A549 (cell line): Measurements from ENCODE around the gene F2. TPM values are rescaled to one million over a fixed set of nuclear protein-coding genes. Genes with fewer than 3 reads are reported as not detected.

Source experiments
- ATAC-seq, 2 experiments: fragments of 200-7000 bp in 1 of 2; fragments of >200 bp in 1 of 2; cut with Nextera tagmentation in 1 of 2; cut with Tn5 transposase in 1 of 2; 3 replicates each; pipeline versions ENCODE4 v1.8.0 to v1.9.1; 2018 to 2020; ENCODE audit warnings: mild to moderate bottlenecking in 1 of 2, moderate library complexity in 1 of 2
- CTCF ChIA-PET: fragments of 300-600 bp; sonication (Branson Sonifier 250); formaldehyde crosslinking; extraction: SDS; loops from one replicate; lab custom pipeline; 2021; ENCODE audit warnings: antibody characterized with exemption, inconsistent platforms; lab: Yijun Ruan, JAX
- POLR2A ChIA-PET: fragments of 350-600 bp; formaldehyde crosslinking; extraction: SDS; loops from one replicate; lab custom pipeline; 2021; ENCODE audit warnings: antibody characterized with exemption, inconsistent platforms; lab: Yijun Ruan, JAX
- DNase-seq, 2 experiments: peaks; one replicate each; pipeline versions ENCODE4 v3.0.0 to v3.0.0-alpha.2; 2011 to 2016; ENCODE audit warnings: low read depth in 1 of 2, low spot score in 1 of 2
- FAIRE-seq: peaks from 2 replicates; lab custom pipeline; 2011; peaks lifted over from hg19 to GRCh38; lab: Jason Lieb, UNC
- H3K27ac ChIP-seq, 2 experiments: fragments of >200 bp; sonication (Bioruptor Twin); formaldehyde crosslinking; 3 replicates each; pipeline ENCODE4 v1.5.1; 2016 to 2017
- H3K4me1 ChIP-seq: fragments of >200 bp; sonication (Bioruptor Twin); formaldehyde crosslinking; 3 replicates; pipeline ENCODE4 v1.6.1; 2016
- H3K4me2 ChIP-seq: fragments of >200 bp; sonication (Bioruptor Twin); formaldehyde crosslinking; 3 replicates; pipeline ENCODE4 v1.6.1; 2016
- H3K4me3 ChIP-seq: fragments of >200 bp; sonication (Bioruptor Twin); formaldehyde crosslinking; 3 replicates; pipeline ENCODE4 v1.5.1; 2016
- H3K9me3 ChIP-seq: fragments of >200 bp; sonication (Bioruptor Twin); formaldehyde crosslinking; 3 replicates; pipeline ENCODE4 v1.6.1; 2016
- ATOH8 ChIP-seq: fragments of 250-450 bp; sonication (Bioruptor Pico); IDR thresholded peaks from 2 replicates; pipeline ENCODE4 v1.5.0; 2020; ENCODE audit warnings: low read depth, mild to moderate bottlenecking, moderate library complexity
- CEBPB ChIP-seq, 2 experiments: fragments of >200 bp in 1 of 2; sonication (Bioruptor Twin) in 1 of 2; formaldehyde crosslinking in 1 of 2; IDR thresholded peaks; 2 replicates each; pipeline ENCODE4 v1.6.1; 2012 to 2016
- CHD2 ChIP-seq: fragments of 150-350 bp; IDR thresholded peaks from 2 replicates; pipeline ENCODE4 v1.6.1; 2014; ENCODE audit warnings: low read length; ENCODE audit not compliant: partially characterized antibody
- E2F6 ChIP-seq: IDR thresholded peaks from 2 replicates; pipeline ENCODE4 v1.6.1; 2012; ENCODE audit warnings: low read depth, borderline replicate concordance
- EHF ChIP-seq: fragments of 250-450 bp; sonication (Bioruptor Pico); IDR thresholded peaks from 2 replicates; pipeline ENCODE4 v1.5.0; 2020; ENCODE audit warnings: mild to moderate bottlenecking
- ELK1 ChIP-seq: fragments of 150-350 bp; IDR thresholded peaks from 2 replicates; pipeline ENCODE4 v1.6.1; 2014; ENCODE audit warnings: low read depth, mild to moderate bottlenecking, low read length
- FOSL2 ChIP-seq, 2 experiments: fragments of 450-650 bp in 1 of 2; fragments of >200 bp in 1 of 2; sonication (Bioruptor Twin) in 1 of 2; formaldehyde crosslinking; IDR thresholded peaks; 2 replicates each; pipeline versions ENCODE4 v1.5.0 to v1.6.1; 2016 to 2020; ENCODE audit warnings: mild to moderate bottlenecking in 1 of 2, moderate library complexity in 1 of 2
- FOXS1 ChIP-seq: fragments of 250-450 bp; sonication (Bioruptor Pico); IDR thresholded peaks from 2 replicates; pipeline ENCODE4 v1.5.0; 2020; ENCODE audit warnings: mild to moderate bottlenecking, moderate library complexity
- GATA3 ChIP-seq: IDR thresholded peaks from 2 replicates; pipeline ENCODE4 v1.6.1; 2012; ENCODE audit warnings: borderline replicate concordance
- HDAC2 ChIP-seq: fragments of 200-600 bp; sonication (generic); IDR thresholded peaks from 2 replicates; pipeline ENCODE4 v1.6.1; 2016
- JUN ChIP-seq, 2 experiments: fragments of >200 bp; sonication (Bioruptor Twin); formaldehyde crosslinking; IDR thresholded peaks; 2 replicates in 1 of 2; 3 replicates in 1 of 2; pipeline ENCODE4 v1.6.1; 2016 to 2017
- JUNB ChIP-seq: fragments of >200 bp; sonication (Bioruptor Twin); formaldehyde crosslinking; IDR thresholded peaks from 2 replicates; pipeline ENCODE4 v1.6.1; 2016
- MAX ChIP-seq: IDR thresholded peaks from 2 replicates; pipeline ENCODE4 v1.6.1; 2012
- NFE2L2 ChIP-seq: fragments of 150-350 bp; conservative IDR thresholded peaks from 2 replicates; pipeline ENCODE4 v1.6.1; 2014; ENCODE audit warnings: low read length
- NR3C1 ChIP-seq: fragments of >200 bp; sonication (Bioruptor Twin); formaldehyde crosslinking; IDR thresholded peaks from 3 replicates; pipeline ENCODE4 v1.6.1; 2017
- PBX3 ChIP-seq: IDR thresholded peaks from 2 replicates; pipeline ENCODE4 v1.6.1; 2012
- PHF8 ChIP-seq: fragments of 200-600 bp; sonication (generic); IDR thresholded peaks from 2 replicates; pipeline ENCODE4 v1.6.1; 2016; ENCODE audit warnings: low read depth, mild to moderate bottlenecking, antibody characterized with exemption, moderate library complexity, borderline replicate concordance
- POLR2A ChIP-seq: IDR thresholded peaks from 2 replicates; pipeline ENCODE4 v1.6.1; 2012; ENCODE audit warnings: mild to moderate bottlenecking, low read length
- POLR2AphosphoS2 ChIP-seq: conservative IDR thresholded peaks from 2 replicates; pipeline ENCODE4 v1.6.1; 2012; ENCODE audit warnings: low read length, improper control_type of control experiment, inconsistent platforms
- RAD21 ChIP-seq, 2 experiments: fragments of >200 bp in 1 of 2; sonication (Bioruptor Twin) in 1 of 2; formaldehyde crosslinking in 1 of 2; IDR thresholded peaks in 1 of 2; conservative IDR thresholded peaks in 1 of 2; 2 replicates in 1 of 2; 3 replicates in 1 of 2; pipeline ENCODE4 v1.6.1; 2012 to 2018; ENCODE audit warnings: inconsistent platforms in 1 of 2
- RCOR1 ChIP-seq: fragments of 150-350 bp; IDR thresholded peaks from 2 replicates; pipeline ENCODE4 v1.6.1; 2014; ENCODE audit warnings: antibody characterized with exemption, low read length, low read depth
- REST ChIP-seq: fragments of 200-600 bp; sonication (generic); IDR thresholded peaks from 2 replicates; pipeline ENCODE4 v1.6.1; 2016; ENCODE audit warnings: antibody characterized with exemption, mild to moderate bottlenecking, moderate library complexity
- RNF2 ChIP-seq: fragments of 200-600 bp; sonication (generic); IDR thresholded peaks from 2 replicates; pipeline ENCODE4 v1.6.1; 2016; ENCODE audit warnings: low read depth, mild to moderate bottlenecking, antibody characterized with exemption, moderate library complexity, borderline replicate concordance
- SREBF2 ChIP-seq: fragments of 450-650 bp; IDR thresholded peaks from 2 replicates; pipeline ENCODE4 v1.6.1; 2014; ENCODE audit warnings: mild to moderate bottlenecking, moderate library complexity
- TFCP2L1 ChIP-seq: fragments of 250-450 bp; sonication (Bioruptor Pico); IDR thresholded peaks from 2 replicates; pipeline ENCODE4 v1.5.0; 2021; ENCODE audit warnings: mild to moderate bottlenecking
- TP53 ChIP-seq: fragments of 250-450 bp; sonication (Bioruptor Pico); IDR thresholded peaks from 2 replicates; pipeline ENCODE4 v1.5.0; 2021; ENCODE audit warnings: mild to moderate bottlenecking, moderate library complexity
- WGBS: methylation state at CpG from one replicate; pipeline ENCODE4 v1.1.6; 2017; ENCODE audit errors: missing lambda C conversion rate; 5-methylcytosine and 5-hydroxymethylcytosine counted together
- polyA plus RNA-seq, 4 experiments: library from polyadenylated mRNA; depleted of rRNA in 3 of 4; stranded (reverse); fragments of >200 nt; fragmentation: RNase III in 1 of 4; extraction: RNeasy Plus Mini Kit Qiagen cat#74134 plus additional on column Dnase treatment in 1 of 4; gene quantifications; 2 replicates in 3 of 4; 3 replicates in 1 of 4; pipeline ENCODE4 v1.2.3, GENCODE V29; 2011 to 2017

Gene F2
- polyA plus RNA-seq, 2 of the 4 experiments (the other 2 are of a cell fraction), result 2.5 to 3.8 TPM

GRCh38 chr11:46727952-46728658, 9.1 kb downstream of the F2 start:
- H3K4me2 ChIP-seq, result no peak overlapping the region
- ATAC-seq, result peak; percentile 12 to 16; a peak in 3 of 6 replicates
- H3K4me1 ChIP-seq, result no peaks in the 10 kb centered on the region
- no peak overlapping the region; a peak in 1 of 6 replicates for H3K27ac ChIP-seq
- no peaks in the 10 kb centered on the region for H3K9me3 ChIP-seq
- 91% methylated on average over 16 of the region's 17 CpGs for WGBS
- H3K4me3 ChIP-seq, result no peak overlapping the region
- ChIA-PET CTCF (interaction anchor here (0.7 to 1.1 kb wide), 2 partner anchors 9 to 12 kb away, joined by 3 read pairs; no protein-coding TSS in a partner anchor), POLR2A (no interaction called here)
- no peak for DNase-seq
- FAIRE-seq, result no peak
- TF ChIP-seq PHF8 (no peak), E2F6 (no peak), POLR2A (no peak), GATA3 (no peak), SREBF2 (no peak), ELK1 (no peak), ATOH8 (no peak), NFE2L2 (no peak), NR3C1 (no peak)

GRCh38 chr11:46728659-46729040, 9.6 kb downstream of the F2 start:
- Histone ChIP-seq H3K4me1 (no peaks in the 10 kb centered on the region), H3K4me3 (no peak overlapping the region), H3K9me3 (no peaks in the 10 kb centered on the region), H3K4me2 (no peak overlapping the region), H3K27ac (no peak overlapping the region; a peak in 1 of 6 replicates)
- ChIA-PET CTCF (interaction anchor here (0.6 kb wide), 1 partner anchor 782 kb away, joined by 3 read pairs; no protein-coding TSS in a partner anchor), POLR2A (no interaction called here)
- DNase-seq, result no peak
- FAIRE-seq, result no peak
- 85% methylated on average over 9 of the region's 9 CpGs for WGBS
- TF ChIP-seq MAX, result no peak
- no peak for TF ChIP-seq EHF
- TF ChIP-seq CEBPB (IDR thresholded peaks at IDR 0.05), result no peak
- TF ChIP-seq REST, result no peak
- TF ChIP-seq TFCP2L1 (CRISPR knock-in tag), result no peak
- no peak for TF ChIP-seq PBX3
- no peak for TF ChIP-seq JUN (IDR thresholded peaks at IDR 0.05)
- TF ChIP-seq E2F6, result no peak
- TF ChIP-seq RAD21 (conservative IDR thresholded peaks at IDR 0.05 in 1 of 2, IDR thresholded peaks at IDR 0.05 in 1 of 2), result no peak
- TF ChIP-seq FOSL2 (IDR thresholded peaks at IDR 0.05), result no peak
- TF ChIP-seq FOSL2 (CRISPR knock-in tag; IDR thresholded peaks at IDR 0.05), result no peak
- TF ChIP-seq FOXS1 (CRISPR knock-in tag), result no peak
- TF ChIP-seq RCOR1, result no peak
- TF ChIP-seq POLR2AphosphoS2, result no peak
- no peak for TF ChIP-seq JUNB
- TF ChIP-seq TP53, result no peak
- TF ChIP-seq CHD2, result no peak
- TF ChIP-seq RNF2, result no peak
- TF ChIP-seq NR3C1, result no peak
- TF ChIP-seq HDAC2, result no peak
- ATAC-seq, result no peak
